PFSK-1 (cell line): Measurements from ENCODE around the gene CA7.

Experiments used
- FOXP2 ChIP-seq: optimal IDR thresholded peaks from 2 replicates; pipeline ENCODE3; 2011; ENCODE audit warnings: borderline replicate concordance, control low read depth, inconsistent platforms; ENCODE audit not compliant: insufficient read depth; ENCODE audit errors: extremely low read length, extremely low read depth
- POLR2AphosphoS5 ChIP-seq: IDR thresholded peaks from 2 replicates; pipeline ENCODE4 v1.6.1; 2012; ENCODE audit warnings: low read depth, mild to moderate bottlenecking, control low read depth, low read length, moderate library complexity
- SIN3A ChIP-seq: IDR thresholded peaks from 2 replicates; pipeline ENCODE4 v1.6.1; 2012; ENCODE audit warnings: mild to moderate bottlenecking, low read length, moderate library complexity, borderline replicate concordance; ENCODE audit not compliant: insufficient read depth
- TAF1 ChIP-seq: IDR thresholded peaks from 2 replicates; pipeline ENCODE4 v1.6.1; 2012; ENCODE audit warnings: low read length, control low read depth, borderline replicate concordance; ENCODE audit not compliant: insufficient read depth

DNA sequence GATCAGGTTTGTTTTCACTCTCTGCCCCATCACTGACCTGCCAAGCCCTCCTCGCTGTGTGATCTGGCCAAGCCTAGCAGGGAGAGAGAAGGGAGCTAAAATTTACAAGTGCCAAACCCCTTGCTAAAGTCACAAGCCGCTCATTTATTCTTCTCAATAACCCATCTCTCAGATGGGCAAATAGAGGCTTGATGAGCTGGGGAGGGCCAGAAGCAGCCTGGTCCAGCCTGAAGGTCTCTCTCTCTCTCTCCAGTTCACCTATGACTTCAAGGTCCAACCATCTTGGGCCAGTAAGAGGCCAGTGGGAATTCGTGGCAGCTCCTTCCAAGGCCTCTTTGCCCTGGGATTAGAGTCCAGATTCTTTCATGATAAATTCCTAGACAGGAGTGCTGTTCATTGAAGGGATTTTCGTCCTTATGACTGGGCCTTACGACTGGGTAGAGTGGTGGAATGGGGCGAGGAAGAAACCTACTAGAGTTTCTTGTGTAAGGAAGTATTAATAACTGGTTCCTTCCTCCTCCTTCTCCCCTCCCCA is 3.4 kb downstream of the CA7 start:
- no peak for TF ChIP-seq TAF1
- no peak for TF ChIP-seq POLR2AphosphoS5
- TF ChIP-seq FOXP2 = no peak
- no peak for TF ChIP-seq SIN3A
